HL-60 (cell line): ENCODE measurements around the gene MPPED1.

Source experiments
- DNase-seq, 2 experiments: peaks; one replicate each; pipeline ENCODE4 v3.0.0-alpha.2; 2010 to 2020; ENCODE audit warnings: low read depth in 1 of 2, low spot score in 1 of 2
- H3K27ac ChIP-seq: fragments of 250-450 bp; sonication (Bioruptor Pico); replicated peaks from 2 replicates; pipeline ENCODE4 v1.5.1; 2020; ENCODE audit warnings: mild to moderate bottlenecking, moderate library complexity
- H3K27me3 ChIP-seq: fragments of 250-450 bp; sonication (Bioruptor Pico); 2 replicates; pipeline ENCODE4 v1.5.1; 2021; ENCODE audit warnings: mild to moderate bottlenecking, moderate library complexity; ENCODE audit not compliant: insufficient read depth, poor library complexity, severe bottlenecking
- H3K4me3 ChIP-seq: replicated peaks from 2 replicates; pipeline ENCODE4 v1.5.1; 2011; ENCODE audit warnings: mild to moderate bottlenecking, control low read depth, low read length; ENCODE audit not compliant: insufficient read depth
- GABPA ChIP-seq: IDR thresholded peaks from 2 replicates; pipeline ENCODE4 v1.6.1; 2012; ENCODE audit warnings: low read depth
- POLR2AphosphoS5 ChIP-seq: IDR thresholded peaks from 2 replicates; pipeline ENCODE4 v1.6.1; 2012; ENCODE audit warnings: low read depth
- SPI1 ChIP-seq: IDR thresholded peaks from 2 replicates; pipeline ENCODE4 v1.6.1; 2012; ENCODE audit warnings: low read depth, mild to moderate bottlenecking, borderline replicate concordance
- TF ChIP-seq, protein P1 (sequence below): IDR thresholded peaks from 2 replicates; pipeline ENCODE4 v1.6.1; 2012; ENCODE audit warnings: low read depth; ENCODE audit not compliant: insufficient replicate concordance
- TF ChIP-seq, protein P2 (sequence below): IDR thresholded peaks from one replicate; pipeline ENCODE4 v1.5.1; 2011; ENCODE audit warnings: low read length, control low read depth, inconsistent platforms; ENCODE audit not compliant: insufficient read depth

MPPED1 gene

GRCh38 chr22:43406186-43406790 is 5.5 kb upstream of the MPPED1 start:
- H3K27ac ChIP-seq, result no peak overlapping the region

GRCh38 chr22:43407591-43407990 is 4.2 kb upstream of the MPPED1 start:
- peaks cover 20% of the 10 kb centered on the region for H3K27me3 ChIP-seq
- H3K4me3 ChIP-seq, result no peak overlapping the region
- DNase-seq, result no peak
- no peak overlapping the region for H3K27ac ChIP-seq
- TF ChIP-seq, protein P1, sequence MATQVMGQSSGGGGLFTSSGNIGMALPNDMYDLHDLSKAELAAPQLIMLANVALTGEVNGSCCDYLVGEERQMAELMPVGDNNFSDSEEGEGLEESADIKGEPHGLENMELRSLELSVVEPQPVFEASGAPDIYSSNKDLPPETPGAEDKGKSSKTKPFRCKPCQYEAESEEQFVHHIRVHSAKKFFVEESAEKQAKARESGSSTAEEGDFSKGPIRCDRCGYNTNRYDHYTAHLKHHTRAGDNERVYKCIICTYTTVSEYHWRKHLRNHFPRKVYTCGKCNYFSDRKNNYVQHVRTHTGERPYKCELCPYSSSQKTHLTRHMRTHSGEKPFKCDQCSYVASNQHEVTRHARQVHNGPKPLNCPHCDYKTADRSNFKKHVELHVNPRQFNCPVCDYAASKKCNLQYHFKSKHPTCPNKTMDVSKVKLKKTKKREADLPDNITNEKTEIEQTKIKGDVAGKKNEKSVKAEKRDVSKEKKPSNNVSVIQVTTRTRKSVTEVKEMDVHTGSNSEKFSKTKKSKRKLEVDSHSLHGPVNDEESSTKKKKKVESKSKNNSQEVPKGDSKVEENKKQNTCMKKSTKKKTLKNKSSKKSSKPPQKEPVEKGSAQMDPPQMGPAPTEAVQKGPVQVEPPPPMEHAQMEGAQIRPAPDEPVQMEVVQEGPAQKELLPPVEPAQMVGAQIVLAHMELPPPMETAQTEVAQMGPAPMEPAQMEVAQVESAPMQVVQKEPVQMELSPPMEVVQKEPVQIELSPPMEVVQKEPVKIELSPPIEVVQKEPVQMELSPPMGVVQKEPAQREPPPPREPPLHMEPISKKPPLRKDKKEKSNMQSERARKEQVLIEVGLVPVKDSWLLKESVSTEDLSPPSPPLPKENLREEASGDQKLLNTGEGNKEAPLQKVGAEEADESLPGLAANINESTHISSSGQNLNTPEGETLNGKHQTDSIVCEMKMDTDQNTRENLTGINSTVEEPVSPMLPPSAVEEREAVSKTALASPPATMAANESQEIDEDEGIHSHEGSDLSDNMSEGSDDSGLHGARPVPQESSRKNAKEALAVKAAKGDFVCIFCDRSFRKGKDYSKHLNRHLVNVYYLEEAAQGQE, result no peak
- TF ChIP-seq, protein P2, sequence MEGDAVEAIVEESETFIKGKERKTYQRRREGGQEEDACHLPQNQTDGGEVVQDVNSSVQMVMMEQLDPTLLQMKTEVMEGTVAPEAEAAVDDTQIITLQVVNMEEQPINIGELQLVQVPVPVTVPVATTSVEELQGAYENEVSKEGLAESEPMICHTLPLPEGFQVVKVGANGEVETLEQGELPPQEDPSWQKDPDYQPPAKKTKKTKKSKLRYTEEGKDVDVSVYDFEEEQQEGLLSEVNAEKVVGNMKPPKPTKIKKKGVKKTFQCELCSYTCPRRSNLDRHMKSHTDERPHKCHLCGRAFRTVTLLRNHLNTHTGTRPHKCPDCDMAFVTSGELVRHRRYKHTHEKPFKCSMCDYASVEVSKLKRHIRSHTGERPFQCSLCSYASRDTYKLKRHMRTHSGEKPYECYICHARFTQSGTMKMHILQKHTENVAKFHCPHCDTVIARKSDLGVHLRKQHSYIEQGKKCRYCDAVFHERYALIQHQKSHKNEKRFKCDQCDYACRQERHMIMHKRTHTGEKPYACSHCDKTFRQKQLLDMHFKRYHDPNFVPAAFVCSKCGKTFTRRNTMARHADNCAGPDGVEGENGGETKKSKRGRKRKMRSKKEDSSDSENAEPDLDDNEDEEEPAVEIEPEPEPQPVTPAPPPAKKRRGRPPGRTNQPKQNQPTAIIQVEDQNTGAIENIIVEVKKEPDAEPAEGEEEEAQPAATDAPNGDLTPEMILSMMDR, result no peak
- TF ChIP-seq POLR2AphosphoS5 (no peak), GABPA (no peak), SPI1 (no peak)

More at GRCh38 chr22:43406186-43406790, 5.5 kb upstream of the MPPED1 start:
- TF ChIP-seq POLR2AphosphoS5 (no peak), GABPA (no peak), SPI1 (no peak)
- TF ChIP-seq, protein P2, result no peak
- TF ChIP-seq, protein P1, result no peak
- Histone ChIP-seq H3K4me3 (no peak overlapping the region), H3K27me3 (peaks cover 16% of the 10 kb centered on the region)
- no peak for DNase-seq

DNA sequence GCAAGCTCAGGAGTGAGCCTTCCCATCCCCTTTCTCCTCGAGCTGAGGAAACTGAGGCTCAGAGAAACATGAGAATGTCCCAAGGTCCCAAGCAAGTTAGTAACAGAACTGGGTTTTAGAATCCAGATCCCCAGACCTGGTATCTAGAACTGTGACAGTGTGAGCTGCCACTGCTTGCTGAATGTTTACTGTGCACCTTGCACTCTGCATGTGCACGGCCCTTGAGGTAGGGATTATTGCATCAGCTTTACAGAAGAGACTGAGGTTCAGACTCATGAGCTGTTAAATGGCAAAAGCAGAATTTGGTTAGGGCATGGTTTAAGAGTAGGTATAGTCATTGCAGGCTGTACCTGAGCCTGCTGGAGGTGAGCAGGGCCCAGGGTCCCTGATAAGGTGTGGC is 3.8 kb upstream of the MPPED1 start:
- H3K27ac ChIP-seq, result no peak overlapping the region
- H3K4me3 ChIP-seq, result no peak overlapping the region
- DNase-seq, result no peak
- H3K27me3 ChIP-seq, result peaks cover 24% of the 10 kb centered on the region
- TF ChIP-seq GABPA (no peak), POLR2AphosphoS5 (no peak), SPI1 (no peak)
- TF ChIP-seq, protein P1, result no peak
- TF ChIP-seq, protein P2, result no peak
